Cardiac septum (tissue), 1 donor: Measurements from ENCODE around the gene C10orf53. TPM values are rescaled to one million over a fixed set of nuclear protein-coding genes. Genes with fewer than 3 reads are reported as not detected.

ENCODE experiments used
- total RNA-seq: library from RNA; stranded (reverse); fragmentation: NEBNext Ultra II Directional; extraction: Animal tissue kit (Norgen Biotek cat#: 25700); gene quantifications from one replicate; pipeline ENCODE4 v1.2.1, GENCODE V29; 2021
- donor health status: DM: no; HTN: no; CAD: no.

Gene C10orf53
- total RNA-seq, 1 donor from 2014 or later: not detected

Other genes with a start within 250 kb of the C10orf53 start
- 21.6 TPM for gene ERCC6, start 140.5 kb upstream of the C10orf53 start, total RNA-seq
- not detected for gene SLC18A3, start 69.3 kb upstream of the C10orf53 start, total RNA-seq
- gene CHAT, start 65.6 kb upstream of the C10orf53 start, total RNA-seq: not detected
- gene OGDHL, start 82.7 kb downstream of the C10orf53 start, total RNA-seq: 11.5 TPM